ENCODE measurements around the gene EHD3.

GRCh38 chr2:31223749-31224148, 10.2 kb upstream of the EHD3 start:
- TF ChIP-seq CTCF (IDR thresholded peaks at IDR 0.05) (no peak), EP300 (IDR thresholded peaks at IDR 0.05) (no peak)
